Measurements from ENCODE around the gene PPM1H.

- TF ChIP-seq CTCF (conservative IDR thresholded peaks at IDR 0.05) (no peak), ZFX (IDR thresholded peaks at IDR 0.05) (no peak)
Measured at GRCh38 chr12:62754706-62755105, 180.2 kb downstream of the PPM1H start.

Data from C4-2B (cell line).